ENCODE data around the gene RTN4RL1.
A peak's percentile ranks its signal among the peaks of the same experiment; 100 is the strongest.

The RTN4RL1 gene

GRCh38 chr17:1912146-1912545 lies 113.0 kb downstream of the RTN4RL1 start:
- FAIRE-seq (no peak), DNase-seq (ENCODE audit: insufficient read length, low spot score) (no peak)
- no peak for TF ChIP-seq POLR2A (IDR thresholded peaks at IDR 0.05; ENCODE audit: low read depth, low read length)

GRCh38 chr17:1909985-1910384 lies 115.1 kb downstream of the RTN4RL1 start:
- TF ChIP-seq POLR2A (IDR thresholded peaks at IDR 0.05; ENCODE audit: low read depth, low read length): no peak
- FAIRE-seq (no peak), DNase-seq (ENCODE audit: insufficient read length, low spot score) (no peak)

GRCh38 chr17:1908699-1909309 lies 116.3 kb downstream of the RTN4RL1 start:
- DNase-seq (ENCODE audit: insufficient read length, low spot score) (peak; percentile 66), FAIRE-seq (peak; percentile 61)
- TF ChIP-seq POLR2A (IDR thresholded peaks at IDR 0.05; ENCODE audit: low read depth, low read length): no peak

- DNase-seq (ENCODE audit: insufficient read length, low spot score): no peak
- TF ChIP-seq POLR2A (IDR thresholded peaks at IDR 0.05; ENCODE audit: low read depth, low read length): no peak
- FAIRE-seq: no peak
Observed at GRCh38 chr17:1907909-1908698, 117.0 kb downstream of the RTN4RL1 start.

GRCh38 chr17:1907216-1907631 lies 117.9 kb downstream of the RTN4RL1 start:
- no peak for FAIRE-seq
- no peak for TF ChIP-seq POLR2A (IDR thresholded peaks at IDR 0.05; ENCODE audit: low read depth, low read length)
- DNase-seq (ENCODE audit: insufficient read length, low spot score): no peak

GRCh38 chr17:1906662-1907101 lies 118.5 kb downstream of the RTN4RL1 start:
- no peak for FAIRE-seq
- DNase-seq (ENCODE audit: insufficient read length, low spot score): no peak
- no peak for TF ChIP-seq POLR2A (IDR thresholded peaks at IDR 0.05; ENCODE audit: low read depth, low read length)

GRCh38 chr17:1905190-1905913 lies 119.8 kb downstream of the RTN4RL1 start:
- TF ChIP-seq POLR2A (IDR thresholded peaks at IDR 0.05; ENCODE audit: low read depth, low read length): no peak
- FAIRE-seq (no peak), DNase-seq (ENCODE audit: insufficient read length, low spot score) (no peak)

- TF ChIP-seq POLR2A (IDR thresholded peaks at IDR 0.05; ENCODE audit: low read depth, low read length): no peak
- DNase-seq (ENCODE audit: insufficient read length, low spot score) (no peak), FAIRE-seq (no peak)
Observed at GRCh38 chr17:1904273-1905182, 120.6 kb downstream of the RTN4RL1 start.

GRCh38 chr17:1899403-1900000 lies 125.6 kb downstream of the RTN4RL1 start:
- TF ChIP-seq POLR2A (IDR thresholded peaks at IDR 0.05; ENCODE audit: low read depth, low read length): no peak
- FAIRE-seq: no peak
- DNase-seq (ENCODE audit: insufficient read length, low spot score): no peak

GRCh38 chr17:1898872-1899271 lies 126.3 kb downstream of the RTN4RL1 start:
- FAIRE-seq (no peak), DNase-seq (ENCODE audit: insufficient read length, low spot score) (no peak)
- TF ChIP-seq POLR2A (IDR thresholded peaks at IDR 0.05; ENCODE audit: low read depth, low read length): no peak

GRCh38 chr17:1898332-1898731 lies 126.8 kb downstream of the RTN4RL1 start:
- DNase-seq (ENCODE audit: insufficient read length, low spot score) (no peak), FAIRE-seq (no peak)
- no peak for TF ChIP-seq POLR2A (IDR thresholded peaks at IDR 0.05; ENCODE audit: low read depth, low read length)

GRCh38 chr17:1897105-1897656 lies 128.0 kb downstream of the RTN4RL1 start:
- FAIRE-seq (no peak), DNase-seq (ENCODE audit: insufficient read length, low spot score) (no peak)
- no peak for TF ChIP-seq POLR2A (IDR thresholded peaks at IDR 0.05; ENCODE audit: low read depth, low read length)
